KG1 (cell line): Measurements from ENCODE around the gene STEAP2.

Experiments used
- DNase-seq: peaks from one replicate; lab custom pipeline; 2025; lab: John Stamatoyannopoulos, UW

Gene STEAP2

GRCh38 chr7:90192876-90193750 is 18.4 kb upstream of the STEAP2 start:
- DNase-seq: no peak

GRCh38 chr7:90194911-90195809 is 16.4 kb upstream of the STEAP2 start:
- no peak for DNase-seq

DNA sequence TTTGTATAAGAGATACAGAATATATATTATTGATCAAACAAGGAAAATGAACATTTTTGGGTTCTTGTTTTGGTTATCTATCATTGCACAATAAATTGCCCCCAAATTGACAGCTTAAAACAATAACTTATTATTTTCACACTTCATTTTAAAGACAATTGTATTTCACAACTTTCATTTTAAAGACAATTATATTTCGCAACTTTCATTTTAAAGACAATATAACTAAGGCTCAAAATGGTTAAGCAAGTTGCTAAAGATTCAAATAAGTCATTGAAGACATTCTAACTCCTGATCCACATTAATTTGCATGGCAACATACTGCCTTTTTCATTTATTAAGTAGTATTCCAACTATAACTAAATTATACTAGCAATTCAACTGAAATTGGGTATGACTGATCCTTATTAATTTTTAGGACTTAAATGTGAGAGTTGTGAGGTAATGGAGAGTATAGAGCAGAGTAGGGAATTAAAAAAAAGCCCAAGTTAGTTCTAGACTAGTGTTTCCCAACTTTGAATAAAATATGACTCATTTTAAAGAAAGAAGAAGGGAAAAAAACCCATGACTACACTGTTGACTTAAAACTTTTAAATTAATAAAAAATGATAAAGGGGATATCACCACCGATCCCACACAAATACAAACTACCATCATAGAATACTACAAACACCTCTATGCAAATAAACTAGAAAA is 9.9 kb upstream of the STEAP2 start:
- no peak for DNase-seq

GRCh38 chr7:90207956-90208355 is 3.6 kb upstream of the STEAP2 start:
- DNase-seq: no peak

DNA sequence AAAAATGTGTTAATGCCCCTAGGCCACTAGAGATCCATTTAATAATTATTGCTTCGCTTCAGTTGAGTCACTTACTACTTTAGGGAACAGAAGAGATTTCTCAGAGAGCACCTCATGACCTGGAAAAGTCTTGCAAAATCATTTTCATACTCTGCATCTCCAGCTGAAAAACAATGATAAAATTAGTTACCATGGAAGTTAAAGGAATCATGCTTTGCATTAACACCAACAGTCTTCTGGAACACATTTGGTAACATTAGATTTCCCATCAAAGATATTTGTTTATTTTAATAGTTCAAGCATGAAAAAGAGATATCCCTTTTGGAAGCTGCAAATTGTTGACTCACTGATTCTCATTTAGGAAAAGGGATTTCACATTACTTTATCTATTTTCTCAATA is 1.8 kb upstream of the STEAP2 start:
- no peak for DNase-seq

DNA sequence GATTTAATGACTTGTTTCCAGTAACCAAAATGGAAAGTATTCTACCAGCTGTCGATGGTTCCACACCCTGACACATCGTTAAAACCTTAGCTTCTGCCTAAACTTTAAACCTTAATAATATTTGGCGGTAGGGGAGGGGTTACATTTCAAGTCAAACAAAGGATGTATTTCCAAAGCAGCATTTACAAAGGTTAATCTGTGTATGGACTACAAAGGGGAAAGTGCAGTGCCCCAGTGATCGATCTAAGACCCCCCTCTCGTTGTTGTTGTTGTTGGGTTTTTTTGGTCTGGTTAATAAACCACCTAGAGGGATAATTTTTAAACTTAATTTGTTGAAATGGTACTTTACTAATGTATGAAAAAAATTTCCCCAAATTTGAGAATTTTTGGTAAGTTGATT is 1.1 kb upstream of the STEAP2 start:
- no peak for DNase-seq

- no peak for DNase-seq
Observed at GRCh38 chr7:90210981-90211380, 559 bp upstream of the STEAP2 start.

DNA sequence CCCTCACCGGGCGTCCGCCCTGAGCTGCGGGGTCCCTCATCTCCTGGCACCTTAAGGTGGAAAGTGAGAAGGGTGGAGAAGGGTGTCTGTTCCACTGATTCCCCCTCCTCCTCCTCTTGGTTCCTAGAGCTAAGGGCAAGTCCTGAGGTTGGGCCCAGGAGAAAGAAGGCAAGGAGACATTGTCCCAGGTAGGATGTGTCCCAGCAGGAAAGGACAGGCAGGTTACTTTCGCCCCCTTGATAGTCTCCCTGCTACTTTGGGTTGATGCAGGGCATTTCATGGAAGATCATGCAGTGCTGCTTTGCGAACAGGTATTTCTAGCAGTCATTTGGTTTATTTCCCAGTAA is 582 bp downstream of the STEAP2 start:
- DNase-seq: no peak

GRCh38 chr7:90213521-90213920 is 2.0 kb downstream of the STEAP2 start:
- DNase-seq: no peak

- DNase-seq: no peak
Observed at GRCh38 chr7:90216080-90216674, 4.6 kb downstream of the STEAP2 start.

DNA sequence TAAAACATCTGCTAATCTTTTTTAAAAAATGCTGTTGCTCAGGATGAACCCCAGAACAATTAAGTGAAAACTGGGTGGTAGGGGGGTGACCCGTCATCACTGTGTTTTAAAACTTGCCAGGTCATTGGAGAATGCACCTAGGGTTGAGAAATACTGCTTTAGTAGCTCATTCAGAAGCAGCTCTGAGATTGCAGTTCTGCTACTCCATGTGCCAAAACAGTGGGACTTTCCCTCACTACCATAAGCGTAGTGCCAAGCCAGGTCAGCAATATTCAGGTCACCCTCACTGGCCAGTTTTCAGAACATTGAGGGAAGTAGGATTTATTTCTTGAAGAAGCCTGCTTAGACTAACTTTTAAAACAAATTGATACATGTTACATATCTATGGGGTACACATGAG is 5.2 kb downstream of the STEAP2 start:
- no peak for DNase-seq

- no peak for DNase-seq
Observed at GRCh38 chr7:90222390-90222789, 10.8 kb downstream of the STEAP2 start.

- DNase-seq: no peak
Observed at GRCh38 chr7:90222811-90223725, 11.5 kb downstream of the STEAP2 start.

DNA sequence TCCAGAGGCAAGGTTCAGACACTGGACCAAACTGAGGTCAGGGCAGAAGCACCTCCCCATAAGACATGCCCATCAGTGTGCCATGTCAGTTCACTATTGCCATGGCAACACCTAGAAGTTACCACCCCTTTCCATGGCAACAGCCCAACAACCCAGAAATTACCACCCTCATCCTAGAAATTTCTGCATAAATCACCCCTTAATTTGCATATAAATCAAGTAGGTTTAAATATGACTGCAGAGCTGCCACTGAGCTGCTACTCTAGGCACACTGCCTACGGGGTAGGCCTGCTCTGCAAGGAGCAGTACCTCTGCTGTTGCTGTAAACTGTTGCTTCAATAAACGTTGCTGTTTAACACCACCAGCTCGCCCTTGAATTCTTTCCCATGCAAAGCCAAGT is 12.7 kb downstream of the STEAP2 start:
- DNase-seq: no peak

DNA sequence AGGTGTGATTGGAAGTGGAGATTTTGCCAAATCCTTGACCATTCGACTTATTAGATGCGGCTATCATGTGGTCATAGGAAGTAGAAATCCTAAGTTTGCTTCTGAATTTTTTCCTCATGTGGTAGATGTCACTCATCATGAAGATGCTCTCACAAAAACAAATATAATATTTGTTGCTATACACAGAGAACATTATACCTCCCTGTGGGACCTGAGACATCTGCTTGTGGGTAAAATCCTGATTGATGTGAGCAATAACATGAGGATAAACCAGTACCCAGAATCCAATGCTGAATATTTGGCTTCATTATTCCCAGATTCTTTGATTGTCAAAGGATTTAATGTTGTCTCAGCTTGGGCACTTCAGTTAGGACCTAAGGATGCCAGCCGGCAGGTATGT is 13.6 kb downstream of the STEAP2 start:
- DNase-seq: no peak

DNA sequence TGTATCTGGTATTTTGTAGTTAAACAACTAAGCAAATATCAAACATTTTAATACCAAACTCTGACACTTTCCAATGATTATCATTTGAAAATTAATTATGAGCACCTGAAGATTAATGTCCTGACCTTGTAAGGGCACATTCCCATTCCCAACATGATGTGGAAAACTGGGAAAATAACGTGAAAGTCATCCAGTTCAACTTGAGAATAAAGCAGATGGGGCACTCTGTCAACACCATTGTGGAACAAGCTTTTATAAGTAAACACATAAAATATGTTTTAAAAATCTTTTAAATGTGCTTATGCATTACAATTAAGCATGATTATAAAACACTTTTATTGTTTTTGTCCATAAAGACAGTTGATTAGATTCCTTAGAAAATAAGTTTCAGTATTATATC is 14.1 kb downstream of the STEAP2 start:
- no peak for DNase-seq

DNA sequence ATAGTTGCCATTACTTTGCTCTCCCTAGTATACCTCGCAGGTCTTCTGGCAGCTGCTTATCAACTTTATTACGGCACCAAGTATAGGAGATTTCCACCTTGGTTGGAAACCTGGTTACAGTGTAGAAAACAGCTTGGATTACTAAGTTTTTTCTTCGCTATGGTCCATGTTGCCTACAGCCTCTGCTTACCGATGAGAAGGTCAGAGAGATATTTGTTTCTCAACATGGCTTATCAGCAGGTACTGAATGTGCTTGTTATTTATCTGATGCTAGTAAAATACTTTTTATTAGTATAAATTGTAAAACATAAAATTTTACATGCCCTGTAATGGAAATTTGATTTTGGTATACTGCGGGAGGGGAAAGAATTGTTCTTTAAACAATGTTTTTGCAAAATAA is 15.7 kb downstream of the STEAP2 start:
- DNase-seq: no peak

DNA sequence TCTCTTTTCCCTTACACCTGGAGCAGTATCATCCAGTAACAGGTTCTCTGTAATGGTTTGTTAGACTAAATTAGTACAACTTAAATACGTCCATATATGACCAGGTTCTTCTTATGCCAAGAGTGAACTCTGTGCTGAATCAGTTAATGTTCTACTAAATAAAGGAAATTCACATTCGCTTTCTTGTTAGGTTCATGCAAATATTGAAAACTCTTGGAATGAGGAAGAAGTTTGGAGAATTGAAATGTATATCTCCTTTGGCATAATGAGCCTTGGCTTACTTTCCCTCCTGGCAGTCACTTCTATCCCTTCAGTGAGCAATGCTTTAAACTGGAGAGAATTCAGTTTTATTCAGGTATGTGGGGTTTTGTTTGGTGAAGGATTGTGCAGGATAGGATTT is 18.1 kb downstream of the STEAP2 start:
- no peak for DNase-seq

GRCh38 chr7:90230834-90231233 is 19.3 kb downstream of the STEAP2 start:
- no peak for DNase-seq

DNA sequence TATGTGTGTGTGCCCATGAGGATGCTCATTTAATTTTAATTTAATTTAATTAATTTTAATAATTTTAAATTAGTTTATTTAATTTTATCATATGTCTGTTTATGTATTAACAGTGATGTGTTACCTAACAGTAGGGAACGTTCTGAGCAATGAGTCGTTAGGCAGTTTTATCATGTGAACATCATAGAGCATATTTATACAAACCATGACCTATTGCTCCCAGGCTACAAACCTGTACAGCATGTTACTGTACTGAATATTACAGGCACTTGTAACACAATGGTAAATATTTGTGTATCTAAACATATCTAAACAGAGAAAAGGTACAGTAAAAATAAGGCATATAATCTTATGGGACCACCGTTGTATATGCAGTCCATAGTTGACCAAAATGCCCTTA is 19.8 kb downstream of the STEAP2 start:
- no peak for DNase-seq

DNA sequence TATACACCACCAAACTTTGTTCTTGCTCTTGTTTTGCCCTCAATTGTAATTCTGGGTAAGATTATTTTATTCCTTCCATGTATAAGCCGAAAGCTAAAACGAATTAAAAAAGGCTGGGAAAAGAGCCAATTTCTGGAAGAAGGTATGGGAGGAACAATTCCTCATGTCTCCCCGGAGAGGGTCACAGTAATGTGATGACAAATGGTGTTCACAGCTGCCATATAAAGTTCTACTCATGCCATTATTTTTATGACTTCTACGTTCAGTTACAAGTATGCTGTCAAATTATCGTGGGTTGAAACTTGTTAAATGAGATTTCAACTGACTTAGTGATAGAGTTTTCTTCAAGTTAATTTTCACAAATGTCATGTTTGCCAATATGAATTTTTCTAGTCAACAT is 20.9 kb downstream of the STEAP2 start:
- DNase-seq: no peak
